Panc1 (cell line): ENCODE measurements around the gene GNAS. TPM values are rescaled to one million over a fixed set of nuclear protein-coding genes. Genes with fewer than 3 reads are reported as not detected.
"Not testable (repeated sequence)": the region's sequence is repeated elsewhere in the genome, so short reads cannot be mapped to it uniquely, and the experiment has no call there.

Source experiments
- ATAC-seq: fragments of 200-7000 bp; cut with Tn5 transposase; 2 replicates; pipeline ENCODE4 v1.9.1; 2020; ENCODE audit warnings: mild to moderate bottlenecking, moderate library complexity
- BruUV-seq: library from RNA; stranded (reverse); fragments of 400-500 nt; replicated peaks from 2 replicates; lab custom pipeline; 2021; lab: Mats Ljungman, UMichigan
- CTCF ChIA-PET: fragments of 300-600 bp; sonication (Branson Sonifier 250); formaldehyde crosslinking; loops from one replicate; lab custom pipeline; 2022; ENCODE audit warnings: antibody characterized with exemption; lab: Charles Lee
- POLR2A ChIA-PET: fragments of 300-600 bp; sonication (Branson Sonifier 250); formaldehyde crosslinking; loops from one replicate; lab custom pipeline; 2022; ENCODE audit warnings: antibody characterized with exemption; lab: Charles Lee
- DNase-seq: peaks from one replicate; pipeline ENCODE4 v3.0.0-alpha.2; 2010; ENCODE audit warnings: low read depth, low spot score
- H3K27ac ChIP-seq: 2 replicates; pipeline ENCODE4 v1.5.1; 2011; ENCODE audit warnings: mild to moderate bottlenecking, low read length, inconsistent platforms
- H3K27me3 ChIP-seq: fragments of 200-500 bp; sonication (Bioruptor generic); 2 replicates; pipeline ENCODE4 v1.6.0; 2014; ENCODE audit warnings: low read length, inconsistent platforms; ENCODE audit not compliant: control insufficient read depth, insufficient read depth
- H3K36me3 ChIP-seq: fragments of 200-500 bp; sonication (Bioruptor generic); 2 replicates; pipeline ENCODE4 v1.5.1; 2014; ENCODE audit warnings: inconsistent platforms, mild to moderate bottlenecking, low read length, moderate library complexity; ENCODE audit not compliant: control insufficient read depth, insufficient read depth
- H3K4me1 ChIP-seq: 2 replicates; pipeline ENCODE4 v1.5.1; 2011; ENCODE audit warnings: inconsistent platforms, mild to moderate bottlenecking, low read length, moderate library complexity; ENCODE audit not compliant: control insufficient read depth, insufficient read depth
- H3K4me3 ChIP-seq, 2 experiments: 2 replicates each; pipeline ENCODE4 v1.5.1; 2011 to 2012; ENCODE audit warnings: low read depth in 2 of 2, low read length in 2 of 2, mild to moderate bottlenecking in 2 of 2, inconsistent platforms in 1 of 2, moderate library complexity in 1 of 2
- H3K9me3 ChIP-seq: fragments of 200-500 bp; sonication (Bioruptor generic); 2 replicates; pipeline ENCODE4 v1.5.1; 2014; ENCODE audit warnings: low read depth, mild to moderate bottlenecking, inconsistent platforms, low read length, moderate library complexity; ENCODE audit not compliant: control insufficient read depth, insufficient read depth
- POLR2AphosphoS5 ChIP-seq: IDR thresholded peaks from 2 replicates; pipeline ENCODE4 v1.6.1; 2012; ENCODE audit warnings: mild to moderate bottlenecking, low read depth, low read length, moderate library complexity
- SIN3A ChIP-seq: IDR thresholded peaks from 2 replicates; pipeline ENCODE4 v1.6.1; 2012; ENCODE audit warnings: low read depth, mild to moderate bottlenecking, low read length, moderate library complexity, borderline replicate concordance; ENCODE audit not compliant: insufficient read depth
- TCF7L2 ChIP-seq: IDR thresholded peaks from 2 replicates; pipeline ENCODE4 v1.6.1; 2011; ENCODE audit warnings: mild to moderate bottlenecking, low read depth, low read length, inconsistent platforms
- in situ Hi-C: cut with HindIII; loops from 2 replicates; pipeline ENCODE4 v1.10.0; 2016; ENCODE audit warnings: low sequenced_read_pairs, low pct_unique_long_range_greater_than_20kb
- intact Hi-C: fragments of 100-400 bp; cut with micrococcal nuclease; formaldehyde crosslinking; loops from one replicate; pipeline ENCODE4 v1.10.0; 2022; ENCODE audit not compliant: unreplicated experiment
- total RNA-seq: library from RNA; stranded (reverse); gene quantifications from one replicate; pipeline ENCODE4 v1.2.1, GENCODE V29; 2021; ENCODE audit not compliant: unreplicated experiment
- TF ChIP-seq, protein P1 (sequence below), 2 experiments: IDR thresholded peaks; 2 replicates each; pipeline ENCODE4 v1.6.1; 2011 to 2012; ENCODE audit warnings: low read depth in 2 of 2, control low read depth in 1 of 2, low read length in 1 of 2, mild to moderate bottlenecking in 1 of 2, moderate library complexity in 1 of 2; ENCODE audit not compliant: insufficient read depth in 1 of 2
- TF ChIP-seq, protein P2 (sequence below): fragments of 450-650 bp; IDR thresholded peaks from 2 replicates; pipeline ENCODE4 v1.5.1; 2017; ENCODE audit warnings: mild to moderate bottlenecking

GNAS gene
- total RNA-seq, 1 experiment from 2014 or later, result 756 TPM

DNA sequence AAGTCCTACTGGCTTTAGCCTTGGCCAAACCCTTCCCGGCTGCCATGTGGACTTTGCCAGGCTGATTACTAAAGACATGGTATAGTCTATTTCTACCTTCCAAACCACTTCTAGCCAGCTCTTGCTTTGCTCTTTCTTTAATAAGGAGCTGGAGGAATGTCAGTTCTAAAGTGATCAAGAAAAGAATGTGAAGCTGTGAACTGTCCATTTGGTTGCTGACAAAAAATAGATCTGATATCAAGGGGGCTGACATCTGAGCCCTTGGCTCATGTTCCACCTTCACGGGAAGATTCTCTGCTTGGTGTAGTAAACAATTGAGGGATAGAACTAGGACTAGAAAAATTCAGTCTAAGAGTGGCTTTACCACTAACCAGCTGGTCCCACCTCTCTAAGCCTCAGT is 24.4 kb upstream of the GNAS start:
- DNase-seq (no peak), ATAC-seq (no peak)
- intact Hi-C loops, result no loop called here
- Histone ChIP-seq H3K27ac (no peak overlapping the region), H3K4me1 (no peaks in the 10 kb centered on the region), H3K27me3 (peaks cover 4% of the 10 kb centered on the region), H3K9me3 (no peaks in the 10 kb centered on the region), H3K4me3 (no peak overlapping the region), H3K36me3 (no peaks in the 10 kb centered on the region)
- no TSS peak for BruUV-seq
- in situ Hi-C loops, result no loop called here
- ChIA-PET POLR2A (no interaction called here), CTCF (no interaction called here)
- TF ChIP-seq TCF7L2, result no peak

DNA sequence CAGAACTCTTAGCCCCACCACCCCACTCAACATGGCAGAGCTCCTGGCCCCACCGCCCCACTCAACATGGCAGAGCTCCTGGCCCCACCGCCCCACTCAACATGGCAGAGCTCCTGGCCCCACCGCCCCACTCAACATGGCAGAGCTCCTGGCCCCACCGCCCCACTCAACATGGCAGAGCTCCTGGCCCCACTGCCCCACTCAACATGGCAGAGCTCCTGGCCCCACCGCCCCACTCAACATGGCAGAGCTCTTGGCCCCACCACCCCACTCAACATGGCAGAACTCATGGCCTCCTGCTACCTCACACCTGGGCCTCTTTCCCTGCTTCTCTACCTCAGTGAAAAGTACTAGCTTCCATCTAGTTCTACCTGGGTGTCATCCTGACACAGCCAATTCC is 23.7 kb upstream of the GNAS start:
- DNase-seq, H3K27ac ChIP-seq, ATAC-seq, H3K36me3 ChIP-seq, in situ Hi-C loops, intact Hi-C loops, BruUV-seq, H3K9me3 ChIP-seq, POLR2A ChIA-PET, H3K4me1 ChIP-seq, H3K4me3 ChIP-seq, H3K27me3 ChIP-seq: not testable (repeated sequence)
- CTCF ChIA-PET, result interaction anchor here (0.5 kb wide), 1 partner anchor 365 kb away, joined by 3 read pairs; no protein-coding TSS in a partner anchor

DNA sequence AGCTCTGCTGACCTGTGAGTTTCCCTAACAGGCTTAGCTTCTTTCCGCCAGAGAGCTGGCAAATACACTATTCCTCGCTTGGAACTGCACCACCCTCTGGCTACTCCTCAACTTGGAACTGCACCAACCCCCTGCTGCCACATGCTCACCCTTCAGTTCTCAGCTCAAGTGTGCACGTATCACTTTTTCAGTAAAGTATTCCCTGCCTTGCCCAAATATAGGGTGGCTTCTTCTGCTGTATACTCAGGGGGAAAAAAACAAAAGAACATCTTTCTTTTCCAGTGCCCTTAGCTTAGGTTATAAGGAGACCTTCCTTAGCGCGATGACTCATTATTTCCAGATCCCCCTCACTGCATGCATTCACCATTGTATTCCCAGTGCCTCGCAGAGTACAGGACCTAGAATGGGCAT is 23.0 kb upstream of the GNAS start:
- POLR2A ChIA-PET, result no interaction called here
- intact Hi-C loops, result no loop called here

More for the DNA sequence above, 23.0 kb upstream of the GNAS start:
- Histone ChIP-seq H3K9me3 (no peaks in the 10 kb centered on the region), H3K4me1 (no peaks in the 10 kb centered on the region), H3K36me3 (no peaks in the 10 kb centered on the region), H3K4me3 (no peak overlapping the region), H3K27ac (no peak overlapping the region), H3K27me3 (peaks cover 4% of the 10 kb centered on the region)
- no TSS peak for BruUV-seq
- CTCF ChIA-PET, result no interaction called here
- no peak for TF ChIP-seq SIN3A
- TF ChIP-seq POLR2AphosphoS5, result no peak
- TF ChIP-seq, protein P1, sequence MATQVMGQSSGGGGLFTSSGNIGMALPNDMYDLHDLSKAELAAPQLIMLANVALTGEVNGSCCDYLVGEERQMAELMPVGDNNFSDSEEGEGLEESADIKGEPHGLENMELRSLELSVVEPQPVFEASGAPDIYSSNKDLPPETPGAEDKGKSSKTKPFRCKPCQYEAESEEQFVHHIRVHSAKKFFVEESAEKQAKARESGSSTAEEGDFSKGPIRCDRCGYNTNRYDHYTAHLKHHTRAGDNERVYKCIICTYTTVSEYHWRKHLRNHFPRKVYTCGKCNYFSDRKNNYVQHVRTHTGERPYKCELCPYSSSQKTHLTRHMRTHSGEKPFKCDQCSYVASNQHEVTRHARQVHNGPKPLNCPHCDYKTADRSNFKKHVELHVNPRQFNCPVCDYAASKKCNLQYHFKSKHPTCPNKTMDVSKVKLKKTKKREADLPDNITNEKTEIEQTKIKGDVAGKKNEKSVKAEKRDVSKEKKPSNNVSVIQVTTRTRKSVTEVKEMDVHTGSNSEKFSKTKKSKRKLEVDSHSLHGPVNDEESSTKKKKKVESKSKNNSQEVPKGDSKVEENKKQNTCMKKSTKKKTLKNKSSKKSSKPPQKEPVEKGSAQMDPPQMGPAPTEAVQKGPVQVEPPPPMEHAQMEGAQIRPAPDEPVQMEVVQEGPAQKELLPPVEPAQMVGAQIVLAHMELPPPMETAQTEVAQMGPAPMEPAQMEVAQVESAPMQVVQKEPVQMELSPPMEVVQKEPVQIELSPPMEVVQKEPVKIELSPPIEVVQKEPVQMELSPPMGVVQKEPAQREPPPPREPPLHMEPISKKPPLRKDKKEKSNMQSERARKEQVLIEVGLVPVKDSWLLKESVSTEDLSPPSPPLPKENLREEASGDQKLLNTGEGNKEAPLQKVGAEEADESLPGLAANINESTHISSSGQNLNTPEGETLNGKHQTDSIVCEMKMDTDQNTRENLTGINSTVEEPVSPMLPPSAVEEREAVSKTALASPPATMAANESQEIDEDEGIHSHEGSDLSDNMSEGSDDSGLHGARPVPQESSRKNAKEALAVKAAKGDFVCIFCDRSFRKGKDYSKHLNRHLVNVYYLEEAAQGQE (IDR thresholded peaks at IDR 0.05; ENCODE audit: insufficient read depth in 1 of 2, low read depth in 2 of 2, low read length in 1 of 2), result no peak
- TF ChIP-seq, protein P2, sequence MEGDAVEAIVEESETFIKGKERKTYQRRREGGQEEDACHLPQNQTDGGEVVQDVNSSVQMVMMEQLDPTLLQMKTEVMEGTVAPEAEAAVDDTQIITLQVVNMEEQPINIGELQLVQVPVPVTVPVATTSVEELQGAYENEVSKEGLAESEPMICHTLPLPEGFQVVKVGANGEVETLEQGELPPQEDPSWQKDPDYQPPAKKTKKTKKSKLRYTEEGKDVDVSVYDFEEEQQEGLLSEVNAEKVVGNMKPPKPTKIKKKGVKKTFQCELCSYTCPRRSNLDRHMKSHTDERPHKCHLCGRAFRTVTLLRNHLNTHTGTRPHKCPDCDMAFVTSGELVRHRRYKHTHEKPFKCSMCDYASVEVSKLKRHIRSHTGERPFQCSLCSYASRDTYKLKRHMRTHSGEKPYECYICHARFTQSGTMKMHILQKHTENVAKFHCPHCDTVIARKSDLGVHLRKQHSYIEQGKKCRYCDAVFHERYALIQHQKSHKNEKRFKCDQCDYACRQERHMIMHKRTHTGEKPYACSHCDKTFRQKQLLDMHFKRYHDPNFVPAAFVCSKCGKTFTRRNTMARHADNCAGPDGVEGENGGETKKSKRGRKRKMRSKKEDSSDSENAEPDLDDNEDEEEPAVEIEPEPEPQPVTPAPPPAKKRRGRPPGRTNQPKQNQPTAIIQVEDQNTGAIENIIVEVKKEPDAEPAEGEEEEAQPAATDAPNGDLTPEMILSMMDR, result no peak
- TF ChIP-seq TCF7L2, result no peak
- DNase-seq (no peak), ATAC-seq (no peak)
- in situ Hi-C loops, result no loop called here
